Ureter (tissue), 1 donor: Measurements from ENCODE around the gene SERPINH1. TPM values are rescaled to one million over a fixed set of nuclear protein-coding genes. Genes with fewer than 3 reads are reported as not detected.

ENCODE experiments used
- DNase-seq: peaks from one replicate; pipeline ENCODE4 v3.0.0-alpha.2; 2020; ENCODE audit warnings: low spot score
- total RNA-seq: library from RNA; stranded (reverse); gene quantifications from one replicate; pipeline ENCODE4 v1.2.4, GENCODE V29; 2023
- donor health status: DM: yes; HTN: yes; CAD: no.

Gene SERPINH1
- total RNA-seq = 109 TPM

- peak; percentile 94 for DNase-seq
Observed at GRCh38 chr11:75562048-75562835, at the start of gene SERPINH1. TSS of gene SERPINH1 (plus strand) at chr11:75562253. CDS start at chr11:75566350, 4,097 bp downstream.

GRCh38 chr11:75513250-75513649 is 48.8 kb upstream of the SERPINH1 start:
- no peak for DNase-seq

- DNase-seq = no peak
Observed at GRCh38 chr11:75514596-75514995, 47.5 kb upstream of the SERPINH1 start.

- DNase-seq = no peak
Observed at GRCh38 chr11:75516140-75516539, 45.9 kb upstream of the SERPINH1 start.

GRCh38 chr11:75516886-75517285 is 45.2 kb upstream of the SERPINH1 start:
- no peak for DNase-seq

GRCh38 chr11:75518204-75518549 is 43.9 kb upstream of the SERPINH1 start:
- DNase-seq = no peak

- no peak for DNase-seq
Observed at GRCh38 chr11:75518771-75519653, 43.0 kb upstream of the SERPINH1 start.

GRCh38 chr11:75520688-75521087 is 41.4 kb upstream of the SERPINH1 start:
- DNase-seq = no peak

GRCh38 chr11:75522286-75523044 is 39.6 kb upstream of the SERPINH1 start:
- no peak for DNase-seq

GRCh38 chr11:75523189-75523588 is 38.9 kb upstream of the SERPINH1 start:
- no peak for DNase-seq

GRCh38 chr11:75523811-75524664 is 38.0 kb upstream of the SERPINH1 start:
- DNase-seq = no peak

GRCh38 chr11:75524665-75525432 is 37.2 kb upstream of the SERPINH1 start:
- DNase-seq = no peak

GRCh38 chr11:75525433-75526191 is 36.4 kb upstream of the SERPINH1 start, which contains the start of gene GDPD5:
TSS of gene GDPD5 (minus strand) at chr11:75525941. CDS start at chr11:75477735, 48,206 bp downstream.
- peak; percentile 80 for DNase-seq

- DNase-seq = no peak
Observed at GRCh38 chr11:75526192-75526541, 35.9 kb upstream of the SERPINH1 start.

GRCh38 chr11:75527130-75527529 is 34.9 kb upstream of the SERPINH1 start:
- no peak for DNase-seq

- no peak for DNase-seq
Observed at GRCh38 chr11:75527938-75528735, 33.9 kb upstream of the SERPINH1 start.

GRCh38 chr11:75530577-75530976 is 31.5 kb upstream of the SERPINH1 start:
- no peak for DNase-seq

- DNase-seq = no peak
Observed at GRCh38 chr11:75531325-75531724, 30.7 kb upstream of the SERPINH1 start.
